ENCODE measurements around the gene GSTA4.
"Not testable (repeated sequence)": the region's sequence is repeated elsewhere in the genome, so short reads cannot be mapped to it uniquely, and the experiment has no call there.

The GSTA4 gene

DNA sequence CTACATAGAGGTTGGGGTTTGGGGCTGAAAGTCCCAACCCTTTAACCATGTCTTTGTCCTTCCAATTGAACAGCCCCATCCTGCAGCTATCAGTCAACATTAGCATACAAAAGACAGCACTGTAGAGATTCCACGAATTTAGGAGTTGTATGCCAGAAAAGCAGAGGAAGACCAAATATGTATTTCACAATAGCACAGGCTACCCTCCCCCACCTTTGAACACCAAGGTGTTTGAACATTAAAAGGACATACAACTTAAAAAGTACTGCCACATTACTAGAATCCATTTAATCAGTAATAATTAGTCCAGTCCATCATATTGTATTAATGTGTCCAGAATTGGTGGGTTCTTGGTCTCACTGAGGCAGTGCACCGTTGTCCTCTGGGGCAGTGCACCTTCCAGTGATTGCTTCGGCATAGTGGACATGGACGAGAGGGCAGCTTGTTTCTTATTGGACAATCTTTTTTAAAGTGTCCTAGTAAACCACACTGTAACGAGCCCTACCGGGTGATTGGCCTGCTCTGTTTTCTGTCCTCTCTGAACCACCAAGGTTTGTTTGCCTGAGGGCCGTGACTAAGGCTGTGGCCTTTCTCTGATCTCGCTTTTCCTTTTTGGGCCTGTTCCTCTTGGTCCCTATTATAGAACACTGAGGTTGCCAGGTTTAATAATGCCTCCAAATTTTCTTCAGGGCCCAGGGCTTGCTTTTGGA lies 36.4 kb downstream of the GSTA4 start:
- TF ChIP-seq, protein P1, sequence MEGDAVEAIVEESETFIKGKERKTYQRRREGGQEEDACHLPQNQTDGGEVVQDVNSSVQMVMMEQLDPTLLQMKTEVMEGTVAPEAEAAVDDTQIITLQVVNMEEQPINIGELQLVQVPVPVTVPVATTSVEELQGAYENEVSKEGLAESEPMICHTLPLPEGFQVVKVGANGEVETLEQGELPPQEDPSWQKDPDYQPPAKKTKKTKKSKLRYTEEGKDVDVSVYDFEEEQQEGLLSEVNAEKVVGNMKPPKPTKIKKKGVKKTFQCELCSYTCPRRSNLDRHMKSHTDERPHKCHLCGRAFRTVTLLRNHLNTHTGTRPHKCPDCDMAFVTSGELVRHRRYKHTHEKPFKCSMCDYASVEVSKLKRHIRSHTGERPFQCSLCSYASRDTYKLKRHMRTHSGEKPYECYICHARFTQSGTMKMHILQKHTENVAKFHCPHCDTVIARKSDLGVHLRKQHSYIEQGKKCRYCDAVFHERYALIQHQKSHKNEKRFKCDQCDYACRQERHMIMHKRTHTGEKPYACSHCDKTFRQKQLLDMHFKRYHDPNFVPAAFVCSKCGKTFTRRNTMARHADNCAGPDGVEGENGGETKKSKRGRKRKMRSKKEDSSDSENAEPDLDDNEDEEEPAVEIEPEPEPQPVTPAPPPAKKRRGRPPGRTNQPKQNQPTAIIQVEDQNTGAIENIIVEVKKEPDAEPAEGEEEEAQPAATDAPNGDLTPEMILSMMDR (IDR thresholded peaks at IDR 0.05; ENCODE audit: control insufficient read depth, insufficient read depth, low read depth, low read length, missing control alignments): no peak
- no peak overlapping the region for H3K4me3 ChIP-seq (ENCODE audit: control insufficient read depth, low read depth, low read length)

GRCh38 chr6:52955871-52956270 lies 39.2 kb downstream of the GSTA4 start:
- H3K4me3 ChIP-seq (ENCODE audit: control insufficient read depth, low read depth, low read length): no peak overlapping the region
- no peak for DNase-seq (ENCODE audit: low read depth)
- TF ChIP-seq, protein P1 (IDR thresholded peaks at IDR 0.05; ENCODE audit: control insufficient read depth, insufficient read depth, low read depth, low read length, missing control alignments): no peak

More for the DNA sequence above, 36.4 kb downstream of the GSTA4 start:
- no peak for DNase-seq (ENCODE audit: low read depth)

DNA sequence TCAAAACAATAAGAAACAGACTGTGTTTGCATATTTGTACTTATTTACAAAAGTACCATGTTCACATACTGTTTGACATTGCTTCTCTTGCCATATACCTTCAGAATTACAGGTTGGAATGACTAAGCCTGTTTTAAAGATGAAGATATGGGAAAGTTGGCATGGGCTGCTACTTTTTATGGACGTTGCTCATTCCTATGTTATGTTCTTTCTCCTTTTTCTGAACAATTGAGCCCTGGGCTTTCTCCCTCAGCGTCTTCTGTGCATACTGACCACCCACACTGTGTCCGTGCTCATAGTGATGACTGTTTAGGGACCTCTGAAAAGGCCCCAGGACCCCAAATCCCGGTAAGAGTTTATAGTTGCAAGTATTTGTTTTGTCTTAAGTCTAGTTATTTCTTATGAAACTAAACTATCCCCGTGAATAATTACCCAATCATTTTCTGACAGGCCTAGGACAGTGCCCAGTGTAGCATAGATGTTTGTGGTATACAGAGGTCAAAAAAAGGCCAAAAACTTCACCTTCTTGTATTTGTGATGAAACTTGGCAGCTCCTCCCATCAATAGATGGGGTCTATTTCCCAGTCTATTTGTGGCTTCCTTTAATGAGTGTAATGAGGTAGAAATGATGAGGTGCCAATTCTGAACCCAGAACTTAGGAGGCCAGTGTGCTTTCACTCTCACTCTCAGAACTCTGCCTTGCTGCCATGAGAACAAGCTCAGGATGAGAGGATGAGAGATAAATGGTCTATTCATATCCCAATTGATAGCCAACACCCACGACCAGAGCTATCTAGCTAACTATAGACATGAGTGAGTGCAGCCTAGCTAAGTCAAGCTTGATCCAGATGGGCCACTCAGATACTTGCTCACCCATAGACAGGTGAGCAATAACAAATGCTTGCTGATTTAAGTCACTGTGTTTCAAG lies 40.9 kb downstream of the GSTA4 start:
- no peak overlapping the region for H3K4me3 ChIP-seq (ENCODE audit: control insufficient read depth, low read depth, low read length)
- DNase-seq (ENCODE audit: low read depth): no peak
- TF ChIP-seq, protein P1 (IDR thresholded peaks at IDR 0.05; ENCODE audit: control insufficient read depth, insufficient read depth, low read depth, low read length, missing control alignments): no peak

GRCh38 chr6:52946306-52946705 lies 48.8 kb downstream of the GSTA4 start:
- no peak overlapping the region for H3K4me3 ChIP-seq (ENCODE audit: control insufficient read depth, low read depth, low read length)
- TF ChIP-seq, protein P1 (IDR thresholded peaks at IDR 0.05; ENCODE audit: control insufficient read depth, insufficient read depth, low read depth, low read length, missing control alignments): no peak
- DNase-seq (ENCODE audit: low read depth): no peak

GRCh38 chr6:52942821-52943220 lies 52.3 kb downstream of the GSTA4 start:
- not testable (repeated sequence) for DNase-seq (ENCODE audit: low read depth); H3K4me3 ChIP-seq (ENCODE audit: control insufficient read depth, low read depth, low read length)

- TF ChIP-seq, protein P1 (IDR thresholded peaks at IDR 0.05; ENCODE audit: control insufficient read depth, insufficient read depth, low read depth, low read length, missing control alignments): no peak
- DNase-seq (ENCODE audit: low read depth): no peak
- no peak overlapping the region for H3K4me3 ChIP-seq (ENCODE audit: control insufficient read depth, low read depth, low read length)
Observed at GRCh38 chr6:52942221-52942620, 52.9 kb downstream of the GSTA4 start.

DNA sequence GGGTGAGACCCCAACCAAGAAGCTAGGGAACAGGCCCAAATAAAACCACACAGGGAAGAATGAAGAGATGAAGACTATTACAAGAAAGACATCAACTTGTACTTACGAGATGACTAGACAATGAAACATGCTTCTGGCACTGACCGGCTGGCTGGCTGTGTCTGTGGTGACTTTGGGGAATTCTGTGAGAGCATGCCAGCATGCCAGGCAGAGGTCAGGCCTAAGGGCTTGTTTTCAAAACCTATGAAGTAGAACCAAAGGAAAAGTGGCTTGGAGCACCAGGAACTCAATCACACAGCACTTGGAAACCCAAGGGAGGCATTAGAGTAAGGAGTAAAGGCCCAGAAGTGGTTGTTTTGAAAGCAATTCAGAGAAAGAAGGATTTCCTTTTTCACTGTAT lies 57.2 kb downstream of the GSTA4 start:
- no peak for DNase-seq (ENCODE audit: low read depth)
- no peak overlapping the region for H3K4me3 ChIP-seq (ENCODE audit: control insufficient read depth, low read depth, low read length)
- TF ChIP-seq, protein P1 (IDR thresholded peaks at IDR 0.05; ENCODE audit: control insufficient read depth, insufficient read depth, low read depth, low read length, missing control alignments): no peak

Measured in AG09309 (cell line).